Activated CD8-positive, alpha-beta memory T cell treated with anti-CD3 and anti-CD28 coated beads, Interleukin-2, amount 50 U/mL, for 1 hour (primary cell): Measurements from ENCODE around the gene MAP3K15.

Experiments used
- DNase-seq: peaks from one replicate; pipeline ENCODE4 v3.0.0-alpha.2; 2020; ENCODE audit errors: extremely low read depth

The MAP3K15 gene

GRCh38 chrX:19344661-19345060 is 170.6 kb downstream of the MAP3K15 start:
- no peak for DNase-seq

- DNase-seq = peak; percentile 80
Measured at GRCh38 chrX:19343535-19344408, 171.5 kb downstream of the MAP3K15 start, which contains the start of gene PDHA1. Gene PDHA1, plus strand, starts transcription at chrX:19343927. Its CDS starts 111 bp downstream, at chrX:19344038.

GRCh38 chrX:19343085-19343534 is 172.2 kb downstream of the MAP3K15 start:
- no peak for DNase-seq

- no peak for DNase-seq
Measured at GRCh38 chrX:19342331-19342906, 172.9 kb downstream of the MAP3K15 start.

- DNase-seq = no peak
Measured at GRCh38 chrX:19334945-19335626, 180.2 kb downstream of the MAP3K15 start.

GRCh38 chrX:19332983-19333382 is 182.3 kb downstream of the MAP3K15 start:
- no peak for DNase-seq

GRCh38 chrX:19331831-19332230 is 183.5 kb downstream of the MAP3K15 start:
- no peak for DNase-seq

GRCh38 chrX:19326567-19326966 is 188.7 kb downstream of the MAP3K15 start:
- no peak for DNase-seq
